ENCODE results near the gene MIDN. TPM values are rescaled to one million over a fixed set of nuclear protein-coding genes. Genes with fewer than 3 reads are reported as not detected.
A peak's percentile ranks its signal among the peaks of the same experiment; 100 is the strongest.

The MIDN gene
- total RNA-seq, 2 donors from 2014 or later: 202 to 276 TPM

DNA sequence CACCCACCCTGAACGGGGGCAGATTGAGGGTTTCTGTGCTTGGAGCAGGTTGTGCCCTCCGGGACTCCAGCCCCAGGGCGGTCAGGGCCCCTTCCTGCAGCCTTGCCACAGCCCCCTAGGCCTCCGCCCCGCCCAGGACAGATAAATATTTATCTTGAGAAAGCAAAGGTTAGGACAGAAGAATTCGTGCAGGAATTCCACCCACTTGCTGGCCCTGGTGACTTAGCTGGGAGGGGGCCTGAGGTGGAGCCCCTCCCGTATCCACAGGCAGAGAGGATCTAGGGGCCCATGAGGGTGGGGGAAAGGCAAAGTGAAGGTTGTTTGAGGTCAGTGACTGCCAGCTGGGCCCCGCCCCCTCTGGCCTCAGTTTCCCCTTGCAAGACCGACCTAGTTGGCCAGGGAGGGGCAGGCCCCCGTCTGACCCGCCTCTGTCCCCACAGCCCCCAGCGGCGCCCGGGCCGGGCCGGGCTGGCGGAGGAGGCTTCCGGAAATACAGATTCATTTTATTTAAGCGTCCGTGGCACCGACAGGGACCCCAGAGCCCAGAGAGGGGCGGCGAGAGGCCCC, 5.2 kb downstream of the MIDN start:
- intact Hi-C loops (cut with DNase I, micrococcal nuclease): no loop called here
- peak; percentile 3 for ATAC-seq
- DNase-seq: peak in 1 of 2 donors; percentile 75

DNA sequence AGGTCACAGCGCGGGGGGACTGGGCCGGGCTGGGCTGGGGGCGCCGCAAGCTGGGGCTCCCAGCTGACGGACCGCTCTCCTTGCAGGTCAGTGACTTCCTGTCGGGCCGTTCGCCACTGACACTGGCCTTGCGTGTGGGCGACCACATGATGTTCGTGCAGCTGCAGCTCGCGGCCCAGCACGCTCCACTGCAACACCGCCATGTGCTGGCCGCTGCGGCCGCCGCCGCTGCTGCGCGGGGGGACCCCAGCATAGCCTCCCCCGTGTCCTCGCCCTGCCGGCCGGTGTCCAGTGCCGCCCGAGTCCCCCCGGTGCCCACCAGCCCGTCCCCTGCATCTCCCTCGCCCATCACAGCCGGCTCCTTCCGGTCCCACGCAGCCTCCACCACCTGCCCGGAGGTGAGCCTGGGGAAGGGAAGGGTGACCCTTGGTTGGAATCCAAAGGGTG, 5.7 kb downstream of the MIDN start:
- DNase-seq: peak; percentile 40 to 63
- no peak for ATAC-seq
- intact Hi-C loops (cut with DNase I, micrococcal nuclease): no loop called here

GRCh38 chr19:1254530-1255185, 6.3 kb downstream of the MIDN start:
- ATAC-seq: no peak
- intact Hi-C loops (cut with DNase I, micrococcal nuclease): no loop called here
- DNase-seq: no peak

DNA sequence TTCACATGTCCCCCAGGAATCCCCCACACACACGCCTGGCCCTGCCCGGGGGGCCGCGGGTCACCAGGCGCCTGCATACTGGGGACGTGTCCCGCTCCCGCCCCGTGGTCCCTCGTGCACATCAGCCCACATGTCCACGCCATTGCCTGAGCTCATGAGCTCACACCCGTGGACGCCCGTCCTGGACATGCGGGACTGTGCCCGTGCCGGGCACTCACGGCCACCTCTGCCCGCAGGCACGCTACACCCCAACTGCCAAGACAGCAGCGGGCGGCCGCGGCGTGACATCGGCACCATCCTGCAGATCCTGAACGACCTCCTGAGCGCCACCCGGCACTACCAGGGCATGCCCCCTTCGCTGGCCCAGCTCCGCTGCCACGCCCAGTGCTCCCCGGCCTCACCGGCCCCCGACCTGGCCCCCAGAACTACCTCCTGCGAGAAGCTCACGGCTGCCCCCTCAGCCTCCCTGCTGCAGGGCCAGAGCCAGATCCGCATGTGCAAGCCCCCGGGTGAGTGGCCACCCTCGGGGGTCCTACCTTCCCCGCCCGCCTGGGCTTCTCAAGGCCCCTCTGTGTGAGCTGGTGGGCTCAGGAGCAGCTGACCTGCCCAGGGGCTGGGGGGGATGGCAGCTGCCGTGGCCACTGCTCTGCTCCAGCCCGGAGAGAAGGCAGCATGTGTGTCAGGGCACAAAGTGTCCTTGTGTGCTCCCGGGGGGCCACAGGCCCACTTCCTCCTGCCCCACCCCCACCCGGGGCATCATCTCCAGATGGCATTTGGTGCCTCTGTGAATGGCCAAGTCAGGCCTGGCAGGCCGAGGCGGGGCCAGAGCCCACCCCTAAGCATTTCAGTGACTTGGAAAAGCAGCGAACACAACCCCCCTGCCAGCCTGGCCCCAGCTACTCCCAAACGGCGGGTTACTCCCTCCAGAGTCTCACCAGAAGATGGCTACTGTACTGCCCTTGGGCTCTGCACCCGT, 7.1 kb downstream of the MIDN start:
- intact Hi-C loops (cut with DNase I, micrococcal nuclease): no loop called here
- ATAC-seq: no peak
- peak in 1 of 2 donors; percentile 28 for DNase-seq

DNA sequence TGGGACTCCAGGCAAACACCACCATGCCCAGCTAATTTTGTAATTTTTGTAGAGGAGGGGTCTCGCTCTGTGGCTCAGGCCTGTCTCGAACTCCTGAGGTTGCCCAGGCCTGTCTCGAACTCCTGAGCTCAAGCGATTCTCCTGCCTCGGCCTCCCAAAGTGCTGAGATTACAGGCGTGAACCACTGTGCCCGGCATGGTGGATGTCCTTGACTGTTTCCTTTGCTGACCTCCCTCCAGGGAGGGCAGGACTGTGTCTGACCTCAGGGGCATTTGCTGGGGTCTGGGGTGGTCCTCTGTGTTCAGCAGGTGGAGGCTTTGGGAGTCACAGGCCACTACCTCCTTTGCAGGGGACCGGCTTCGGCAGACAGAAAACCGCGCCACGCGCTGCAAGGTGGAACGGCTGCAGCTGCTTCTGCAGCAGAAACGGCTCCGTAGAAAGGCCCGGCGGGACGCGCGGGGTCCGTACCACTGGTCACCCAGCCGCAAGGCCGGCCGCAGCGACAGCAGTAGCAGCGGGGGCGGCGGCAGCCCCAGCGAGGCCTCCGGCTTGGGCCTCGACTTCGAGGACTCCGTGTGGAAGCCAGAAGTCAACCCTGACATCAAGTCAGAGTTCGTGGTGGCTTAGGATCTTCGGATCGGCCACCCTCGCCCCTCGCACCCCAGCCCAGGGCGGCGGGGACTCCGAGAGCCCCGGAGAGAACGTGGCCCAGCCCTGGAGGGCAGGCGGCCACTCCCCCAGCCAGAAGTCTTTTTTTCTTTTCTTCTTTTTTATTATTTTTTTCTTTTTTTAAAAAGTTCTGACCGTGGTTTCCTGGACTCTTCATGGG, 8.5 kb downstream of the MIDN start:
- intact Hi-C loops (cut with DNase I, micrococcal nuclease): no loop called here
- no peak for ATAC-seq
- peak in 1 of 2 donors; percentile 23 for DNase-seq

DNA sequence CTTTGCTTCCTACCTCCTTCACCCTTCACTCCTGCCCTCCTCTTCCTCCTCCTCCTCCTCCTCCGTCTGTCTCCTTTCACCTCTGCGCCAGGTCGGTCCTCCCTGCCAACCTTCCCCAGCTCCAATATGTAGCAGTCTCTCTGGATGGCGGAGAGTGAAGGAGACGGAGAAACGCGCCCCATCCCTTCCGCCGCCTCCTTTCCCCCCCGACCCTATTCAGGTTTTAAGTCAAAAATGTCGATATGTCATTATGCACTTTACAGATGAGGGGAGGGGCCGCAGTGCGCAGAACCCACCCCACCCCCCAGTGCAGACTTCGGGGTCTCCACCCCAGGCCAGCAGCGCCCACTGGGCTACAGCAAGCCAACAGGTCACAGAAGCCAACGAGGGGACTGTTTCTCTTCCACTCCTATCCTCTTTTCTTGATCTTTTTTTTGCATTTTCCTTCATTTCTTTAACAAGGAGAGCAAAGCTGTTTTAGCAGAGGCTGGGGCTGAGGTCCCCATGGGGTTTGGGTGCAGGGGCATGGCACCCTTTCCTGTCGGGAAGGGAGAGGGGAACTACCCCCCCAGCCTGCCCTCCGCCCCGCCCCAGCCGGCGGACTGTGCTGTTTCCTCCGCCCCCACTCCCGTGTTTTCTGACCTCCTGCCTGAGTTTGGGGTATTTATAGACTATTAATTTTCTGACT, 9.2 kb downstream of the MIDN start:
- DNase-seq: no peak
- ATAC-seq: no peak
- intact Hi-C loops (cut with DNase I, micrococcal nuclease): no loop called here

GRCh38 chr19:1258163-1258492, 9.7 kb downstream of the MIDN start:
- DNase-seq (no peak), ATAC-seq (no peak)
- intact Hi-C loops (cut with DNase I, micrococcal nuclease): no loop called here

- ATAC-seq: no peak
- intact Hi-C loops (cut with DNase I, micrococcal nuclease): no loop called here
- DNase-seq: peak in 1 of 2 donors; percentile 45
Measured at GRCh38 chr19:1258707-1259205, 10.4 kb downstream of the MIDN start.

- peak; percentile 38 for ATAC-seq
Measured at GRCh38 chr19:1259206-1259875, 11.0 kb downstream of the MIDN start.

DNA sequence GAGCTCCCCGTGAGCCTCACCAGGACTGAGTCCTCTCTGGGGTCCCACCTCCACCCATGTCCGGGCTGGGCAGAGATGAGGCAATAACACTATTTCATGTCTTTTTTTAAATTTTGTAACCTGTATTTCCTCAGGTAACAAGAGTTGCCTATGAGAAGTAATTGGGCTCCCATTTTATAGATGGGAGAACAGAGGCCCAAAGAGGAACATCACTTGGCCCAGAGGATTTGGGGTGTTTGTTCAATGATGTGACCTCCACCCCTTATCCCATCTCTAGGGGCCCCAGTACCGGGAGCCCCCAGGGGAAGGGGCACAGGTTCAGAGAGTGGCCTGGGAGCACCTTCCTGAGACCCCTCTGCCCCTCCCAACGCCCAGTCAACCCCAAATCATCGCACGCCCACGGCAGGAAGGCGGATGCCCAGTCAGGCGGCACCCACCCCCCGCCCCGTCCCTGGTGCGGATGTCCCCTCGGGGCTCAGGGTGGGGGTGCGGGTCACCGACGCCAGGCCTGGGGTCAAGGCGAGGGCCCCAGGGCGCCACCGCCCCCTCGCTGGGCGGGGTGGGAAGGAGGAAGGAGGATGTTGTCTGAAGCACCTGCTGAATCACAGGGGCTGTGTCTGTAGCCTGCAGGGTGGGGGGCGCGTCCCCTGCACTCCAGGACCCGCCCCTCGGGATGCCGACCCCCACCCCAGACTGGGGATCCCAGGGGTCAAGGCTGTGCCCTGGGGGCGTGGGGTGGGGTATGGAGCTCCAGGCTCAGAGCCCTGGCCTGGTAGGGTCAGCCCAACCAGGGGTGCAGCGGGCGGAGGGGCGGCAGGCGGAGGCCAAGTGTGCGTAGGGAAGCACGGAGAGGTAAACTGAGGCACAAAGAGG, 11.7 kb downstream of the MIDN start:
- ATAC-seq (peak; percentile 7), DNase-seq (peak in 1 of 2 donors; percentile 68)
- intact Hi-C loops (cut with DNase I, micrococcal nuclease): no loop called here

More at GRCh38 chr19:1259206-1259875, 11.0 kb downstream of the MIDN start:
- DNase-seq: peak; percentile 87 to 90
- intact Hi-C loops (cut with DNase I, micrococcal nuclease): no loop called here

GRCh38 chr19:1260749-1261537, 12.6 kb downstream of the MIDN start:
- intact Hi-C loops (cut with DNase I, micrococcal nuclease): no loop called here

GRCh38 chr19:1261538-1261797, 13.1 kb downstream of the MIDN start:
- intact Hi-C loops (cut with DNase I, micrococcal nuclease): no loop called here
- DNase-seq: no peak
- ATAC-seq: no peak

More at GRCh38 chr19:1260749-1261537, 12.6 kb downstream of the MIDN start:
- DNase-seq (peak; percentile 95 to 97), ATAC-seq (peak; percentile 59)

DNA sequence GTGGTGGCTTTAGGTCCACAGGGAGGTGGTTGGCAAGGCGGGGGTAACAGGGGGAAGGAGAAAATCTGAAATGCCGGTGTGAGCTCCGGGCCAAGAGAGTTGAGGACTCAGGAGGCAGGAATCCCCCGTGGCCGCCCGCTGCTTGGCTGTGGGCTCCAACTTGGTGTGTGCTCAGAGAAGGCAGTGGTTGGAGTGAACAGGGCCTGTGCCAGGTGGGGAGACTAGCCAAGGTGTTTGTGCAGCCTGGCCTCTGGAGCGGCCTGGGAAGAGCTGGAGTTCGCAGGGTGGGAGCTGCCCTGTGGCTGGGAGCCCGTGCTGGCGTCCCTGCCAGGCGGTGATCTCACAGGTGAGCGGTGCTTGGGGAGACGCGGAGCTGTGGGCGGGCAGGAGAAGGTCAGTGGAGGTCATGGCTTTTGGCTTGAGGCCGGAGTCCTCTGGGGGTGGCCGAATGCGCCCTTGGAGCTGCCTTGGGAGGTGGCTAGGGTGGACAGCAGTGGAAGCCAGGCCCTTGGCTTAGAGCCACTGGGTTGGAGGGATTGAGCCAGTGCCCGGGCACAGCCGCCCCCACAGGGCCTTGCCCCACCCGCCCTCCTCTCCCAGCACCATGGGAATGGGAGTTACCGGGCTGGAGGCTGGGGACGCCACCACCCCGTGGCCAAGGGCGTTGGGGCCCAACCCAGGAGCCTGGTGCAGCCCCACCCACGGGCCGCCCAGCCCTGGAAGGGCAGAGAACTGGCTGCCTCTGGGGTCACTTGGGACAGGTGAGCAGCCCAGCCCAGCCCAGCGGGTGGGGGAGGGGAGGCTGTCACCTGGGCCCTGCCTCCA, 13.6 kb downstream of the MIDN start:
- intact Hi-C loops (cut with DNase I, micrococcal nuclease): no loop called here
- DNase-seq (peak; percentile 94 to 95), ATAC-seq (peak; percentile 53)

- ATAC-seq (no peak), DNase-seq (no peak)
- intact Hi-C loops (cut with DNase I, micrococcal nuclease): no loop called here
Measured at GRCh38 chr19:1262623-1263123, 14.3 kb downstream of the MIDN start.

- DNase-seq: no peak
- intact Hi-C loops (cut with DNase I, micrococcal nuclease): no loop called here
- ATAC-seq: no peak
Measured at GRCh38 chr19:1263188-1263587, 14.8 kb downstream of the MIDN start.

All from left colon (tissue), 2 donors.